NCI-H345 treated with DMSO at 0.1 percent for 48 hours (cell line): ENCODE data around the gene RAD23B.

ENCODE experiments used
- DNase-seq: peaks from one replicate; lab custom pipeline; 2025; ENCODE audit not compliant: unreplicated experiment; lab: John Stamatoyannopoulos, UW

RAD23B gene

DNA sequence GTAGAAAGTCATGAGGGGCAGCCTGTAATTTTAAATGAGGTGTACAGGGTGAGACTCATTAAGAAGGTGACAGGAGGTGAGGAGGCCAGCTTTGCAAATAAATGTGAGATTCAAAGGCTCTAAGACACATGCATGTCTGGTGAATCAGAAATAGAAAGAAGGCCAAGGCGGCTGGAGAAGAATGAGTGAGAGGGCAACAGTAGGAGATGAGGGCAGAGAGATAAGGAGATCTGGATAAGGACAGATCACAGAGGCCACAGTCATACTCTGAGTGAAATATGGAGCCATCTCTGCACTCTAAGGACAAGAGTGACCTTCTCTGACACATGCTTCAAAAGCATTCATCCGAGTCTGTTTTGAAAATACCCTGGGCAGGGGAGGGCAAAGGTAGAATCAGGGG is 90.7 kb downstream of the RAD23B start:
- no peak for DNase-seq

DNA sequence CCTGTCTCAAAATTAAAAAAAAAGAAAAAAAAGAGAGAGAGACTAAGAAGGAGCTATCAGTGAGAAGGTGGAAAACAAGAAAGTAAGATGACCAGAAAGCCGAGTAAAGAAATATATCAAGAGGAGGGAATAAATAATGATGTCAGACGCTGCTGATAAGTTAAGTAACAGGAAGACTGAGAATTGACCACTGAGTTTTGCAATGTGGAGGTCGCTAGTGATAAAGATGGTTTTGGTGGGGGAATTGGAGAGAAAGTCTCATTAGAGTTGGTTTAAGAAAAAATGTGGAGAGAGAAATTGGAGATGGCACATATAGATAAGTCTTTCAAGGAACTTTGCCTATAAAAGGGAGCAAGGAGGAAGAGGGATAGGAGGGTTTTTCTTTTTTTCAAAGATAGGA is 91.9 kb downstream of the RAD23B start:
- DNase-seq: no peak

GRCh38 chr9:107375651-107376369 is 92.7 kb downstream of the RAD23B start:
- DNase-seq: no peak

- DNase-seq: no peak
Measured at GRCh38 chr9:107378006-107378405, 94.9 kb downstream of the RAD23B start.
